Mesendoderm (in vitro differentiated cells): ENCODE results near the gene USP12.

Source experiments
- DNase-seq: peaks from one replicate; pipeline ENCODE4 v3.0.0; 2013
- H2AK5ac ChIP-seq: 2 replicates; pipeline ENCODE4 v1.6.1; 2013; ENCODE audit warnings: low read length, inconsistent platforms
- H2BK120ac ChIP-seq: 2 replicates; pipeline ENCODE4 v1.6.1; 2013; ENCODE audit warnings: low read depth, mild to moderate bottlenecking, low read length, moderate library complexity, mixed read lengths
- H2BK15ac ChIP-seq: replicated peaks from 2 replicates; pipeline ENCODE4 v1.6.1; 2013; ENCODE audit warnings: low read depth, mild to moderate bottlenecking, moderate library complexity
- H2BK5ac ChIP-seq: 2 replicates; pipeline ENCODE4 v1.6.1; 2013; ENCODE audit warnings: low read length, inconsistent platforms
- H3K18ac ChIP-seq: 2 replicates; pipeline ENCODE4 v1.6.1; 2013; ENCODE audit warnings: mild to moderate bottlenecking, low read length, mixed read lengths
- H3K23ac ChIP-seq: one replicate; pipeline ENCODE4 v1.6.1; 2013; ENCODE audit warnings: low read length
- H3K27ac ChIP-seq: 2 replicates; pipeline ENCODE4 v1.5.1; 2013; ENCODE audit warnings: low read depth, mild to moderate bottlenecking, inconsistent platforms, low read length, moderate library complexity
- H3K27me3 ChIP-seq: 2 replicates; pipeline ENCODE4 v1.6.1; 2013; ENCODE audit warnings: low read length, control low read depth, mild to moderate bottlenecking, inconsistent platforms; ENCODE audit not compliant: insufficient read depth, poor library complexity
- H3K36me3 ChIP-seq: 2 replicates; pipeline ENCODE4 v1.6.1; 2013; ENCODE audit warnings: low read length, inconsistent platforms; ENCODE audit not compliant: control insufficient read depth, insufficient read depth
- H3K4ac ChIP-seq: one replicate; pipeline ENCODE4 v1.6.1; 2013; ENCODE audit warnings: low read depth, mild to moderate bottlenecking, low read length, moderate library complexity
- H3K4me1 ChIP-seq: 2 replicates; pipeline ENCODE4 v1.6.1; 2013; ENCODE audit warnings: low read depth, low read length, inconsistent platforms; ENCODE audit not compliant: control insufficient read depth
- H3K4me2 ChIP-seq: 2 replicates; pipeline ENCODE4 v1.6.1; 2013; ENCODE audit warnings: low read length
- H3K4me3 ChIP-seq: 2 replicates; pipeline ENCODE4 v1.5.1; 2013; ENCODE audit warnings: mild to moderate bottlenecking, low read length
- H3K56ac ChIP-seq: one replicate; pipeline ENCODE4 v1.6.1; 2013; ENCODE audit warnings: low read length
- H3K79me1 ChIP-seq: 2 replicates; pipeline ENCODE4 v1.6.1; 2013; ENCODE audit warnings: low read length, inconsistent platforms
- H3K79me2 ChIP-seq: 2 replicates; pipeline ENCODE4 v1.6.1; 2013; ENCODE audit warnings: mild to moderate bottlenecking, low read length; ENCODE audit not compliant: control insufficient read depth, insufficient read depth
- H3K9ac ChIP-seq: 2 replicates; pipeline ENCODE4 v1.6.1; 2013; ENCODE audit warnings: low read length, inconsistent platforms
- H4K5ac ChIP-seq: one replicate; pipeline ENCODE4 v1.6.1; 2013; ENCODE audit warnings: low read length
- H4K8ac ChIP-seq: one replicate; pipeline ENCODE4 v1.6.1; 2013; ENCODE audit warnings: low read depth, mild to moderate bottlenecking, control low read depth, low read length, moderate library complexity
- WGBS: extraction: QIAGEN DNeasy Blood & Tissue Kit; methylation state at CpG from one replicate; pipeline ENCODE4 v1.1.7; 2013; ENCODE audit warnings: low lambda C conversion rate, missing lambda C conversion rate; ENCODE audit not compliant: insufficient coverage; ENCODE audit errors: extremely low coverage; 5-methylcytosine and 5-hydroxymethylcytosine counted together

Gene USP12

DNA sequence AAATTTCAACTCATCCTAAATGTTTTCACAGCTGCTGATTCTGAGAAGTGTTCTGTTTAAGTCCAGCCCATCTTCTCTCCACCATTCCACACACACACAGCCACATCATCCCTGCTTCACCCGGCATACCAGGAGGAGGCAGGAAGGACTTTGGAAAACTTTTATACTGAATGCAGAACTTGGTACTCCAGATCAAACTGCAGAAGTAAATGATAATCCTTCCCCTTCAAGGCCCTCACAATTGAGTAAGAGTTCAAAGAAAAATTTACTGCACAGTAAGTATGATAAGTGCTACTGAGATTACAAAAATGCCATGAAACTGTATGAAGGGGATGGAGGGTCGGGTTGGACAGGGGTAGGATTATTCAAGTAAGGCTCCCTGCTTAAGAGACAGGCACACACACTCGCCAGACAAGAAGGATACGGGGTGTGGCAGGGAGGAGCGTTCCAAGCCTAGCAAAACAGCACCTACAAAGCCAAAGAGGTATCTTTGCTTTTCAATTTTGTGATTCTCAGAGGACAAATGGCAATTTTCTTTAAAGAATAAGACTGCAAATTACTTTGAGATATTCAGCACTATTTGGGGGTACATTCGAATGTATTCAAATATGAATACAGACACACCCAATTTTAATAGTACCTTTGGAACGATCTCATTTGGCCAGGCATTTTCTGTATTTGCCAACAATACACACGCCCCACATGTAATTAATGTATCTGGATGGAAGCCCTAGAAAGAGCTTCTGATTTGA is 2.5 kb downstream of the USP12 start:
- no peak overlapping the region for H3K9ac ChIP-seq
- no peak overlapping the region for H3K23ac ChIP-seq
- peaks cover 41% of the 10 kb centered on the region for H3K79me2 ChIP-seq
- no peak overlapping the region for H3K27ac ChIP-seq
- H4K8ac ChIP-seq: no peak overlapping the region
- no peak overlapping the region for H2AK5ac ChIP-seq
- H3K4me3 ChIP-seq: no peak overlapping the region
- no peaks in the 10 kb centered on the region for H3K27me3 ChIP-seq
- no peak overlapping the region for H2BK120ac ChIP-seq
- H3K56ac ChIP-seq: no peak overlapping the region
- no CpG with 5 or more reads among the region's 8 CpGs for WGBS
- H2BK15ac ChIP-seq: no peak overlapping the region
- H3K4me1 ChIP-seq: no peaks in the 10 kb centered on the region
- no peak overlapping the region for H2BK5ac ChIP-seq
- no peak for DNase-seq
- H3K4me2 ChIP-seq: no peak overlapping the region
- peaks cover 5% of the 10 kb centered on the region for H3K79me1 ChIP-seq
- no peak overlapping the region for H4K5ac ChIP-seq
- H3K4ac ChIP-seq: no peak overlapping the region
- H3K36me3 ChIP-seq: no peaks in the 10 kb centered on the region
- no peak overlapping the region for H3K18ac ChIP-seq

DNA sequence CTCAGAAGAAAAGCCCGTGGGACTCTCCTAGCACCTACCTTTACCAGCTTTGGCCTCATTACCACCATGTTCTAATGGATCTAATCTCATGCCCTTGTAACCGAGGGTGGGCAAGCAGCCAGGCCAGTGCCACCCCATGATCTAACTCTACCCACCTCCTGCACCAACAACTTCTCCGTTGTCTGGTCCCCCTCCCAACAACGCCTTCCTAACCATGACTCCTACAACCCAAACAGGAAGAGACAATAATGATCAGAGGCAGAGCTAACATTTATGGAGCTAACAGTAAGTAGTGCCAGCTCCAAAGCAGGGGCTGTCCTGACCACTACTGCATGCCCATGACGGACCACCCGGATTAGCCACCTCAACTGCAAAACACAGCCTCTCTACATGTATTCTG is 3.5 kb downstream of the USP12 start:
- no peak overlapping the region for H3K27ac ChIP-seq
- H3K56ac ChIP-seq: no peak overlapping the region
- no peak overlapping the region for H3K18ac ChIP-seq
- H3K4me1 ChIP-seq: no peaks in the 10 kb centered on the region
- H2AK5ac ChIP-seq: no peak overlapping the region
- H3K4ac ChIP-seq: no peak overlapping the region
- no peak overlapping the region for H4K8ac ChIP-seq
- H3K36me3 ChIP-seq: no peaks in the 10 kb centered on the region
- no peaks in the 10 kb centered on the region for H3K27me3 ChIP-seq
- no peak for DNase-seq
- no CpG with 5 or more reads among the region's 6 CpGs for WGBS
- H3K4me3 ChIP-seq: no peak overlapping the region
- H4K5ac ChIP-seq: no peak overlapping the region
- no peak overlapping the region for H2BK5ac ChIP-seq
- H3K23ac ChIP-seq: no peak overlapping the region
- no peak overlapping the region for H2BK120ac ChIP-seq
- H3K4me2 ChIP-seq: no peak overlapping the region
- H3K9ac ChIP-seq: peak overlapping the region; percentile 20
- no peak overlapping the region for H2BK15ac ChIP-seq
- H3K79me1 ChIP-seq: peaks cover 5% of the 10 kb centered on the region
- peaks cover 49% of the 10 kb centered on the region for H3K79me2 ChIP-seq

DNA sequence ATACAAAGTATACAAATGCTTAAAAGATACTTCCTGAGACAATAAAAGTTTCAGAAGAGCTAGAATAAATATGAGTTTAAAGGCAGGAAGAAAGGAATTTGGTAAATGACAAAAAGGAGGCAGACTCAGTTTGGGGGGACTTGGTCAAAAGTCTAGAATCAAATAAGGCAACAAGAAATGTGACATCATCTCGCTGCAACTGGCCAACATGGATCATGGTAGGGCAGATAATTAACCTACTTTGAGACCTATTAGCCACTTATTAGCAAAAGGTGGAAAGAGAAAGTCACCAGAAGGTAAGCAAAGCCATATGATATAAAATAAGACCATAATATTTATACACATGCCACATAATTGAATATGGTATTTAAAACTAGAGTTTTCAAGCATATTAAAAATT is 5.3 kb downstream of the USP12 start:
- Histone ChIP-seq H3K36me3 (no peaks in the 10 kb centered on the region), H3K23ac (no peak overlapping the region), H2BK15ac (no peak overlapping the region), H3K79me2 (peaks cover 54% of the 10 kb centered on the region), H3K9ac (no peak overlapping the region), H3K4ac (no peak overlapping the region), H2BK5ac (no peak overlapping the region), H3K4me3 (no peak overlapping the region), H3K27ac (no peak overlapping the region), H3K4me2 (no peak overlapping the region), H4K5ac (no peak overlapping the region), H2AK5ac (no peak overlapping the region), H2BK120ac (no peak overlapping the region), H4K8ac (no peak overlapping the region), H3K27me3 (no peaks in the 10 kb centered on the region), H3K18ac (no peak overlapping the region), H3K79me1 (peaks cover 5% of the 10 kb centered on the region), H3K56ac (no peak overlapping the region), H3K4me1 (no peaks in the 10 kb centered on the region)
- no peak for DNase-seq
- WGBS: no CpG with 5 or more reads among the region's 1 CpG

DNA sequence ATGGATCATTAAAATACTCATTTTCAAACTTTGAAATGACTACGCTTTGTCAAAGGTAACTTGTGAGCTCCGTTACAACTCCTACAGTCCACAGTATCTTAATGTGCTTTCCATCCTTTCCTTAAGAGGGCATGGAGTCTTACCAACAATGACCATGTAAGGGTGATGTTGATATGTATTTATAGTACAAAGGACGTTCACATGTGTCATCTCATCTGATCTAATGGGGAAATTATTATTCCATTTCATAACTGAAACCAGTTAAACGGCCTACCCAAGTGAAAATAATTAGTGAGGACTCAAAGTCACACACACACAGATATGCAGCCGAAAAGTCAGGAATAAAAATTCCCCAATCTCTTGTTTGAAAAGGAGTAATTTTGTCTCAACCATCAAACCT is 9.6 kb downstream of the USP12 start:
- Histone ChIP-seq H2BK15ac (no peak overlapping the region), H3K4me3 (no peak overlapping the region), H4K8ac (no peak overlapping the region), H3K4me1 (no peaks in the 10 kb centered on the region), H3K56ac (no peak overlapping the region), H2BK5ac (no peak overlapping the region), H3K36me3 (no peaks in the 10 kb centered on the region), H3K27ac (no peak overlapping the region), H4K5ac (no peak overlapping the region), H2BK120ac (no peak overlapping the region), H3K9ac (no peak overlapping the region), H3K4ac (no peak overlapping the region), H3K79me2 (peaks cover 54% of the 10 kb centered on the region), H3K79me1 (peaks cover 7% of the 10 kb centered on the region), H2AK5ac (no peak overlapping the region), H3K27me3 (no peaks in the 10 kb centered on the region), H3K4me2 (no peak overlapping the region), H3K18ac (no peak overlapping the region), H3K23ac (no peak overlapping the region)
- no CpG with 5 or more reads among the region's 5 CpGs for WGBS
- DNase-seq: no peak

DNA sequence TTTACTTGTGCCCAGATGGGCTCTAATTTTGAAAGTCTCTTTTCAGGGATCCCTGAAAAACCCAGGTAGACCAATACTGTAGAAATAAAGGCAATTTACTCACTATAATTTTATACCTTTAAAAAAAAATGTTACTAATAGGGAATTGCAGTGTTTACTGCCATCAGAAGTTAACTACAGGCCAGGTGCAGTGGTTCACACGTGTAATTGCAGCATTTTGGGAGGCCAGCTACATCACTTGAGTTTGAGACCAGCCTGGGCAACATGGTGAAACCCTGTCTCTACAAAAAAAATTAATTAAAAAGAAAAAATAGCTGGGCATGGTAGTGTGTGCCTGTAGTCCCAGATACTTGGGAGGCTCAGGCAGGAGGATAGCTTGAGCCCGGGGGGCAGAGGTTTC is 10.2 kb downstream of the USP12 start:
- Histone ChIP-seq H2BK15ac (no peak overlapping the region), H3K27me3 (no peaks in the 10 kb centered on the region), H2BK5ac (no peak overlapping the region), H3K27ac (no peak overlapping the region), H4K5ac (no peak overlapping the region), H3K79me2 (peaks cover 51% of the 10 kb centered on the region), H3K4ac (no peak overlapping the region), H3K79me1 (peaks cover 7% of the 10 kb centered on the region), H3K4me2 (no peak overlapping the region), H3K18ac (no peak overlapping the region), H2BK120ac (no peak overlapping the region), H4K8ac (no peak overlapping the region), H3K9ac (no peak overlapping the region), H2AK5ac (no peak overlapping the region), H3K4me1 (no peaks in the 10 kb centered on the region), H3K56ac (no peak overlapping the region), H3K36me3 (no peaks in the 10 kb centered on the region), H3K23ac (no peak overlapping the region), H3K4me3 (no peak overlapping the region)
- DNase-seq: no peak
- no CpG with 5 or more reads among the region's 2 CpGs for whole genome bisulfite sequencing
